H1 (cell line): Measurements from ENCODE around the gene ZDHHC20. TPM values are rescaled to one million over a fixed set of nuclear protein-coding genes. Genes with fewer than 3 reads are reported as not detected.
A peak's percentile ranks its signal among the peaks of the same experiment; 100 is the strongest.

Experiments
- CTCF ChIA-PET: fragments of 300-600 bp; sonication (Branson Sonifier 250); formaldehyde crosslinking; loops from one replicate; lab custom pipeline; 2021; ENCODE audit not compliant: partially characterized antibody; lab: Charles Lee
- POLR2A ChIA-PET: fragments of 300-600 bp; sonication (Branson Sonifier 250); formaldehyde crosslinking; loops from one replicate; lab custom pipeline; 2021; ENCODE audit warnings: inconsistent platforms; ENCODE audit not compliant: partially characterized antibody; lab: Charles Lee
- DNase-seq, 2 experiments: peaks; one replicate each; pipeline versions ENCODE4 v3.0.0 to v3.0.0-alpha.2; 2010 to 2022; ENCODE audit warnings: low spot score in 2 of 2, low read depth in 1 of 2, mixed read lengths in 1 of 2
- FAIRE-seq: peaks from 2 replicates; lab custom pipeline; 2011; peaks lifted over from hg19 to GRCh38; lab: Jason Lieb, UNC
- H2AFZ ChIP-seq: 2 replicates; pipeline ENCODE4 v1.8.1; 2012; ENCODE audit warnings: low read length, inconsistent platforms
- H2AK5ac ChIP-seq: 2 replicates; pipeline ENCODE4 v1.6.1; 2013; ENCODE audit warnings: low read depth, low read length
- H2BK120ac ChIP-seq: replicated peaks from 2 replicates; pipeline ENCODE3; 2013; ENCODE audit warnings: low read depth, low read length, inconsistent platforms
- H2BK12ac ChIP-seq: 2 replicates; pipeline ENCODE4 v1.6.1; 2013; ENCODE audit warnings: low read depth, low read length
- H2BK15ac ChIP-seq: 2 replicates; pipeline ENCODE4 v1.6.1; 2013; ENCODE audit warnings: low read length
- H2BK20ac ChIP-seq: 2 replicates; pipeline ENCODE4 v1.6.1; 2013; ENCODE audit warnings: low read length
- H2BK5ac ChIP-seq: 2 replicates; pipeline ENCODE4 v1.6.1; 2013; ENCODE audit warnings: low read depth, low read length
- H3K14ac ChIP-seq: 2 replicates; pipeline ENCODE4 v1.6.1; 2013; ENCODE audit warnings: inconsistent platforms; ENCODE audit not compliant: insufficient read length
- H3K18ac ChIP-seq: 2 replicates; pipeline ENCODE4 v1.6.1; 2013; ENCODE audit warnings: low read length; ENCODE audit errors: extremely low read depth
- H3K23ac ChIP-seq: 2 replicates; pipeline ENCODE4 v1.6.1; 2013; ENCODE audit warnings: inconsistent platforms; ENCODE audit not compliant: insufficient read length
- H3K23me2 ChIP-seq: 2 replicates; pipeline ENCODE4 v1.6.1; 2013; ENCODE audit warnings: low read depth, low read length
- H3K27ac ChIP-seq: 2 replicates; pipeline ENCODE4 v1.6.1; 2011; ENCODE audit warnings: low read depth, low read length, inconsistent platforms
- H3K27me3 ChIP-seq, 4 experiments: replicated peaks in 1 of 4; 1 replicate in 1 of 4; 2 replicates in 3 of 4; pipeline versions ENCODE4 v1.6.1 to v1.8.1; 2011 to 2013; ENCODE audit warnings: low read length in 3 of 4, mild to moderate bottlenecking in 3 of 4, inconsistent platforms in 2 of 4, mixed read lengths in 2 of 4, moderate library complexity in 1 of 4; ENCODE audit not compliant: control insufficient read depth in 3 of 4, insufficient read depth in 3 of 4; ENCODE audit errors: extremely low read depth in 1 of 4
- H3K36me3 ChIP-seq, 4 experiments: 2 replicates each; pipeline versions ENCODE4 v1.6.1 to v1.8.1; 2011 to 2013; ENCODE audit warnings: mild to moderate bottlenecking in 4 of 4, low read length in 3 of 4, moderate library complexity in 2 of 4, control low read depth in 1 of 4, inconsistent platforms in 1 of 4; ENCODE audit not compliant: insufficient read depth in 4 of 4, control insufficient read depth in 2 of 4
- H3K4ac ChIP-seq: replicated peaks from 2 replicates; pipeline ENCODE3; 2013; ENCODE audit warnings: low read length, low read depth, mixed read lengths, inconsistent platforms; ENCODE audit not compliant: insufficient read length
- H3K4me1 ChIP-seq, 4 experiments: replicated peaks in 1 of 4; 1 replicate in 1 of 4; 2 replicates in 3 of 4; pipeline versions ENCODE4 v1.6.1 to v1.8.1; 2011 to 2013; ENCODE audit warnings: low read length in 3 of 4, inconsistent platforms in 2 of 4, mixed read lengths in 1 of 4; ENCODE audit not compliant: insufficient read depth in 4 of 4, control insufficient read depth in 3 of 4
- H3K4me2 ChIP-seq, 2 experiments: 2 replicates each; pipeline versions ENCODE4 v1.6.1 to v1.8.1; 2011 to 2013; ENCODE audit warnings: low read depth in 2 of 2, low read length in 2 of 2, control low read depth in 1 of 2, inconsistent platforms in 1 of 2, mild to moderate bottlenecking in 1 of 2; ENCODE audit not compliant: insufficient read depth in 1 of 2
- H3K4me3 ChIP-seq, 4 experiments: fragments of 200-600, 300-600 bp in 1 of 4; sonication (generic), shearing (Covaris generic), sonication (Bioruptor Twin) in 1 of 4; 2 replicates each; pipeline versions ENCODE4 v1.5.1 to v1.8.1; 2011 to 2016; ENCODE audit warnings: low read length in 4 of 4, low read depth in 3 of 4, control low read depth in 2 of 4, inconsistent platforms in 2 of 4, mild to moderate bottlenecking in 2 of 4, mixed read lengths in 1 of 4, moderate library complexity in 1 of 4; ENCODE audit not compliant: insufficient read depth in 2 of 4; ENCODE audit errors: extremely low read depth in 1 of 4
- H3K56ac ChIP-seq: replicated peaks from 2 replicates; pipeline ENCODE3; 2013; ENCODE audit warnings: low read depth, mild to moderate bottlenecking, mixed read lengths, low read length, inconsistent platforms; ENCODE audit not compliant: insufficient read length
- H3K79me1 ChIP-seq: 2 replicates; pipeline ENCODE4 v1.6.1; 2013; ENCODE audit warnings: low read depth, low read length, control low read depth
- H3K79me2 ChIP-seq, 2 experiments: 2 replicates each; pipeline versions ENCODE4 v1.6.1 to v1.8.1; 2012 to 2013; ENCODE audit warnings: low read length in 2 of 2, mild to moderate bottlenecking in 2 of 2, inconsistent platforms in 1 of 2; ENCODE audit not compliant: insufficient read depth in 2 of 2, control insufficient read depth in 1 of 2
- H3K9ac ChIP-seq, 4 experiments: replicated peaks in 1 of 4; 1 replicate in 1 of 4; 2 replicates in 3 of 4; pipeline versions ENCODE4 v1.6.1 to v1.8.1; 2011 to 2013; ENCODE audit warnings: low read depth in 3 of 4, low read length in 3 of 4, control low read depth in 2 of 4, mild to moderate bottlenecking in 2 of 4, moderate library complexity in 2 of 4, inconsistent platforms in 1 of 4; ENCODE audit errors: extremely low read depth in 1 of 4
- H3K9me3 ChIP-seq, 2 experiments: 2 replicates each; pipeline versions ENCODE4 v1.6.1 to v1.8.1; 2012 to 2013; ENCODE audit warnings: mild to moderate bottlenecking in 2 of 2, moderate library complexity in 2 of 2, control low read depth in 1 of 2, inconsistent platforms in 1 of 2, low read depth in 1 of 2, low read length in 1 of 2, mixed read lengths in 1 of 2; ENCODE audit not compliant: insufficient read depth in 2 of 2
- H4K20me1 ChIP-seq, 2 experiments: replicated peaks in 1 of 2; 2 replicates each; pipeline versions ENCODE3 to v1.8.1; 2011 to 2013; ENCODE audit warnings: inconsistent platforms in 2 of 2, low read length in 2 of 2, mild to moderate bottlenecking in 1 of 2; ENCODE audit not compliant: insufficient read depth in 2 of 2, control insufficient read depth in 1 of 2
- H4K5ac ChIP-seq: 2 replicates; pipeline ENCODE4 v1.6.1; 2013; ENCODE audit warnings: low read length, low read depth, mixed read lengths, inconsistent platforms; ENCODE audit not compliant: insufficient read length
- H4K8ac ChIP-seq: 2 replicates; pipeline ENCODE4 v1.8.0; 2013; ENCODE audit warnings: mild to moderate bottlenecking, moderate library complexity, low read length, inconsistent platforms; ENCODE audit not compliant: insufficient read depth; ENCODE audit errors: extremely low read depth
- H4K91ac ChIP-seq: replicated peaks from 2 replicates; pipeline ENCODE3; 2013; ENCODE audit warnings: low read length, mixed read lengths, inconsistent platforms; ENCODE audit not compliant: insufficient read length
- JUN ChIP-seq: IDR thresholded peaks from 2 replicates; pipeline ENCODE4 v1.6.1; 2011; ENCODE audit warnings: low read depth, mild to moderate bottlenecking, improper control_type of control experiment, low read length
- PHF8 ChIP-seq: fragments of 200-600 bp; sonication (generic); conservative IDR thresholded peaks from 2 replicates; pipeline ENCODE4 v1.7.1; 2012; ENCODE audit warnings: low read depth, mild to moderate bottlenecking, inconsistent platforms, low read length, moderate library complexity
- POLR2A ChIP-seq, 2 experiments: IDR thresholded peaks; 1 replicate in 1 of 2; 2 replicates in 1 of 2; pipeline ENCODE4 v1.6.1; 2011; ENCODE audit warnings: low read depth in 2 of 2, low read length in 2 of 2, mild to moderate bottlenecking in 2 of 2; ENCODE audit errors: control extremely low read depth in 1 of 2
- SP4 ChIP-seq: IDR thresholded peaks from 2 replicates; pipeline ENCODE4 v1.6.1; 2012; ENCODE audit warnings: low read length, inconsistent platforms
- TAF7 ChIP-seq: optimal IDR thresholded peaks from 2 replicates; pipeline ENCODE3; 2011; ENCODE audit warnings: low read depth, mild to moderate bottlenecking, inconsistent platforms, low read length, moderate library complexity, borderline replicate concordance
- WGBS, 2 experiments: shearing (Covaris generic) in 1 of 2; methylation state at CpG; one replicate each; pipeline versions ENCODE4 v1.1.6 to v1.1.7; 2013 to 2015; ENCODE audit warnings: low lambda C conversion rate in 2 of 2, mixed read lengths in 2 of 2, inconsistent platforms in 1 of 2, low coverage in 1 of 2, missing lambda C conversion rate in 1 of 2; ENCODE audit not compliant: insufficient replicate concordance in 2 of 2, insufficient coverage in 1 of 2, insufficient read length in 1 of 2; ENCODE audit errors: extremely low coverage in 1 of 2, missing lambda C conversion rate in 1 of 2; 5-methylcytosine and 5-hydroxymethylcytosine counted together
- polyA plus RNA-seq, 7 experiments: library from polyadenylated mRNA; depleted of rRNA in 3 of 7; stranded (reverse) in 5 of 7; unstranded in 2 of 7; fragments of >200 nt in 5 of 7; fragments of 200-250 nt in 2 of 7; gene quantifications; 1 replicate in 5 of 7; 2 replicates in 1 of 7; 4 replicates in 1 of 7; pipeline versions ENCODE4 v1.2.1 to v1.2.3, GENCODE V29; 2011 to 2013; ENCODE audit warnings: missing spikeins in 2 of 7, mixed read lengths in 2 of 7
- total RNA-seq: library from RNA; stranded (reverse); fragmentation: NEBNext Ultra II Directional; extraction: Animal tissue kit (Norgen Biotek cat#: 25700); gene quantifications from 2 replicates; pipeline ENCODE4 v1.2.1, GENCODE V29; 2021
- TF ChIP-seq, protein P1 (sequence below): IDR thresholded peaks from 2 replicates; pipeline ENCODE4 v1.6.1; 2012; ENCODE audit warnings: low read length, inconsistent platforms

The ZDHHC20 gene
- total and polyA plus RNA-seq, 2 of the 8 experiments (the other 6 are each of a cell fraction or from before 2014, with no cell fraction given) = 16.4 to 89.0 TPM

GRCh38 chr13:21405309-21405708, 53.8 kb downstream of the ZDHHC20 start:
- Histone ChIP-seq H3K23ac (no peak overlapping the region), H3K14ac (no peak overlapping the region), H2BK5ac (no peak overlapping the region), H3K79me2 (no peaks in the 10 kb centered on the region), H3K27me3 (no peaks in the 10 kb centered on the region), H3K9me3 (no peaks in the 10 kb centered on the region), H2BK12ac (no peak overlapping the region), H3K4me2 (0 out of 4 replicates have a peak overlapping the region, but pooled peaks of 1 of the 2 experiments have one; percentile 13), H3K56ac (no peak overlapping the region), H3K27ac (no peak overlapping the region), H3K4ac (no peak overlapping the region), H3K4me3 (no peak overlapping the region), H2AK5ac (no peak overlapping the region), H2AFZ (no peak overlapping the region), H2BK120ac (no peak overlapping the region), H3K18ac (no peak overlapping the region), H3K4me1 (peaks cover 0 to 5% (median 0%) of the 10 kb centered on the region in 4 experiments; a peak in 1 of 7 replicates), H3K9ac (no peak overlapping the region), H4K8ac (no peak overlapping the region), H2BK20ac (no peak overlapping the region), H3K36me3 (peaks cover 0 to 12% (median 4%) of the 10 kb centered on the region in 4 experiments; a peak in 2 of 8 replicates), H4K91ac (no peak overlapping the region), H3K79me1 (no peaks in the 10 kb centered on the region), H4K5ac (no peak overlapping the region), H4K20me1 (peaks cover 0 to 1% of the 10 kb centered on the region in 2 experiments), H3K23me2 (no peaks in the 10 kb centered on the region), H2BK15ac (no peak overlapping the region)
- ChIA-PET CTCF (interaction anchor here (0.6 to 1.4 kb wide), 3 partner anchors 13 to 114 kb away, joined by 3 to 4 read pairs (median 4); no protein-coding TSS in a partner anchor), POLR2A (interaction anchor here (1.0 kb wide), 1 partner anchor 13 kb away, joined by 4 read pairs; no protein-coding TSS in a partner anchor)
- DNase-seq (no peak), FAIRE-seq (no peak)
- TF ChIP-seq SP4 (no peak), TAF7 (no peak), JUN (no peak), PHF8 (no peak), POLR2A (IDR thresholded peaks at IDR 0.05; ENCODE audit: control extremely low read depth in 1 of 2, low read depth in 2 of 2, low read length in 2 of 2) (no peak)
- TF ChIP-seq, protein P1, sequence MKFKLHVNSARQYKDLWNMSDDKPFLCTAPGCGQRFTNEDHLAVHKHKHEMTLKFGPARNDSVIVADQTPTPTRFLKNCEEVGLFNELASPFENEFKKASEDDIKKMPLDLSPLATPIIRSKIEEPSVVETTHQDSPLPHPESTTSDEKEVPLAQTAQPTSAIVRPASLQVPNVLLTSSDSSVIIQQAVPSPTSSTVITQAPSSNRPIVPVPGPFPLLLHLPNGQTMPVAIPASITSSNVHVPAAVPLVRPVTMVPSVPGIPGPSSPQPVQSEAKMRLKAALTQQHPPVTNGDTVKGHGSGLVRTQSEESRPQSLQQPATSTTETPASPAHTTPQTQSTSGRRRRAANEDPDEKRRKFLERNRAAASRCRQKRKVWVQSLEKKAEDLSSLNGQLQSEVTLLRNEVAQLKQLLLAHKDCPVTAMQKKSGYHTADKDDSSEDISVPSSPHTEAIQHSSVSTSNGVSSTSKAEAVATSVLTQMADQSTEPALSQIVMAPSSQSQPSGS = no peak
- 80% methylated on average over 1 of the region's 1 CpG; no CpG with 5 or more reads in 1 of the 2 experiments for WGBS, 2 experiments
